Dedifferentiated amniotic fluid mesenchymal stem cell (primary cell): ENCODE results near the gene SPRED2.
A peak's percentile ranks its signal among the peaks of the same experiment; 100 is the strongest.

ENCODE experiments used
- DNase-seq: peaks from one replicate; pipeline ENCODE4 v3.0.0-alpha.2; 2016; ENCODE audit errors: extremely low spot score

Gene SPRED2

GRCh38 chr2:65442420-65443020 is 10.1 kb upstream of the SPRED2 start:
- no peak for DNase-seq

- DNase-seq, result no peak
These were observed 5.9 kb upstream of the SPRED2 start for GRCh38 chr2:65438137-65438899.

GRCh38 chr2:65437392-65438135 is 5.2 kb upstream of the SPRED2 start:
- DNase-seq, result no peak

- DNase-seq, result peak; percentile 64
These were observed 4.4 kb upstream of the SPRED2 start for GRCh38 chr2:65436824-65437221.

GRCh38 chr2:65436169-65436823 is 3.9 kb upstream of the SPRED2 start:
- DNase-seq, result peak; percentile 92

GRCh38 chr2:65435625-65436168 is 3.3 kb upstream of the SPRED2 start:
- peak; percentile 83 for DNase-seq

GRCh38 chr2:65434592-65435241 is 2.3 kb upstream of the SPRED2 start:
- no peak for DNase-seq

GRCh38 chr2:65431421-65432226 is 775 bp downstream of the SPRED2 start:
- peak; percentile 38 for DNase-seq

GRCh38 chr2:65430603-65431420 is 1.6 kb downstream of the SPRED2 start:
- DNase-seq, result no peak

GRCh38 chr2:65429786-65430602 is 2.4 kb downstream of the SPRED2 start:
- no peak for DNase-seq

GRCh38 chr2:65427532-65427931 is 4.9 kb downstream of the SPRED2 start:
- DNase-seq, result no peak

- no peak for DNase-seq
These were observed 7.1 kb downstream of the SPRED2 start for GRCh38 chr2:65425276-65425675.

- DNase-seq, result no peak
These were observed 8.0 kb downstream of the SPRED2 start for GRCh38 chr2:65424391-65424790.

GRCh38 chr2:65421432-65421748 is 11.0 kb downstream of the SPRED2 start:
- DNase-seq, result no peak

GRCh38 chr2:65420712-65421431 is 11.5 kb downstream of the SPRED2 start:
- DNase-seq, result peak; percentile 50

- no peak for DNase-seq
These were observed 14.8 kb downstream of the SPRED2 start for GRCh38 chr2:65417509-65418085.

GRCh38 chr2:65416945-65417344 is 15.5 kb downstream of the SPRED2 start:
- DNase-seq, result no peak

GRCh38 chr2:65416321-65416720 is 16.1 kb downstream of the SPRED2 start:
- no peak for DNase-seq
